ENCODE measurements around the gene DUSP19. TPM values are rescaled to one million over a fixed set of nuclear protein-coding genes. Genes with fewer than 3 reads are reported as not detected.
"Not testable (repeated sequence)": the region's sequence is repeated elsewhere in the genome, so short reads cannot be mapped to it uniquely, and the experiment has no call there.

DUSP19 gene
- total and polyA plus RNA-seq, 2 experiments from 2014 or later: 2.0 to 2.7 TPM

DNA sequence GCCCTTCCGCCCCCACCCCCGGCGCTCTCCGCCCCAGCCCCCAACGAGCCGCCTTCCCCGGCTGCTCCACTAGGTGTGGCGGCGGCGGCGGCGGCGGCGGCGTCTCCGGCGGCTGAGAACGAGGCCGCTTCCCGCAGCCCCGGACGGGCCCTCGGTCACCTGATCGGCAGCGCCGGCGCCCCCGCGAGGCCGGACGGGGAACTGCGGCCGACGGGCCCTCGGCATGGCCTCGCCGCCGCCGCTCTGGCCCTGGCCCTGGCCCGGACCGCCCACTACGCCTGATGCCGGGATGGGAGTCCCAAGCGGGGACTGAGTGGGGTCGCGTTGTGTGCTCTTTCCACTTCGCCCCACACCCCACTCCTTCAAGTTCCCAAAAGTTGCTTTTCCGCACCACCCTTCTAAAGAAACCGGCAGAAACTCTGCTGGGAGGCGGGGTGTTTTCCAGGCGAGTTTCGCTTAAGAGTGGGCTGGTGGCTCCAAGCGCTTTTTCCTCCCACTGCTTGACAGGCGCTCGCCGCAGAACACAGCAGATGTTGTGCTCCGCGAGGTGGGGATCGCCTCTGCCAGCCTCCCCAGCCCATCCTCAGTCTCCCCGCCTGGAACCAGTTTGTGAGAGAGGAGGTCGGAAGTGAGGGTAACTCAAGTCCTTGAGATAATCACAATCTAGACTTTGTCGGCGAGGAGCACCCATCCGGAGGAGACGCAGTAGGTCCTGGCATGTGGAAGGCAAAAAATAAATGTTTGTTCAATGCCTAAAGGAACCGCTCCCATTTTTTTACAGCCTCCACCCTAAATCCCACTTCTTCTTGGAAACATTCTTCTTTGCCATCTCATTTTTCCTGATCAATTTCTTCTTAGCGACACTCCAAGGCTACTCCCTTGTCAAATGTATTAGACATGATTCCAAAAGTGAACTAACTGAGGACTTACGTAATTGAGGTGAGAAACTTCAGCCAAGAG, 39.9 kb upstream of the DUSP19 start, which contains the start of gene NCKAP1:
NCKAP1 (minus strand) TSS at position 117 of the 960 bp plus-strand sequence. CDS start 358 bp downstream, outside the sequence.
- DNase-seq (ENCODE audit: low read depth in 1 of 2, low spot score in 1 of 2): peak; percentile 91 to 93
- Histone ChIP-seq H3K9me3 (ENCODE audit: low read depth) (no peaks in the 10 kb centered on the region), H3K4me1 (ENCODE audit: low read depth) (peaks cover 25% of the 10 kb centered on the region), H3K27me3 (no peaks in the 10 kb centered on the region), H3K4me3 (peak within 1 kb of the TSS; percentile 98), H3K27ac (peak within 1 kb of the TSS; percentile 99), H3K36me3 (no peaks in the 10 kb centered on the region)
- peak; percentile 57 for TF ChIP-seq CTCF (IDR thresholded peaks at IDR 0.05; ENCODE audit: low read depth, low read length)

DNA sequence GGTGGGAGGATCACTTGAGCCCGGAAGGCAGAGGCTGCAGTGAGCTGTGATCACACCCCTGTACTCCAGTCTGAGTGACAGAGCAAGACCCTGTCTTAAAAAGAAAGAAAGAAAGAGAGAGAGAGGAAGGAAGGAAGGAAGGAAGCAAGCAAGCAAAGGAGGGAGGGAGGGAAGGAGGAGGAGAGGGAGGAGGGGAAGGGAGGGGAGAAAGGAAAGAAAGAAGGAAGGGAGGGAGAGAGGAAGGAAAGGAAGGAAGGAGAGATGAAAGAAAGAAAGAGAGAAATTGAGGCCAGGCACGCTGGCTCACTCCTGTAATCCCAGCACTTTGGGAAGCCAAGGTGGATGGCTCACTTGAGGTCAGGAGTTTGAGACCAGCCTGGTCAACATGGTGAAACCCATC, 37.9 kb upstream of the DUSP19 start:
- H3K4me3 ChIP-seq: no peak overlapping the region
- no peak for TF ChIP-seq CTCF (IDR thresholded peaks at IDR 0.05; ENCODE audit: low read depth, low read length)
- no peaks in the 10 kb centered on the region for H3K9me3 ChIP-seq (ENCODE audit: low read depth)
- H3K4me1 ChIP-seq (ENCODE audit: low read depth): peaks cover 6% of the 10 kb centered on the region
- H3K27ac ChIP-seq: no peak overlapping the region
- no peaks in the 10 kb centered on the region for H3K36me3 ChIP-seq
- DNase-seq (ENCODE audit: low read depth in 1 of 2, low spot score in 1 of 2): no peak
- H3K27me3 ChIP-seq: no peaks in the 10 kb centered on the region

DNA sequence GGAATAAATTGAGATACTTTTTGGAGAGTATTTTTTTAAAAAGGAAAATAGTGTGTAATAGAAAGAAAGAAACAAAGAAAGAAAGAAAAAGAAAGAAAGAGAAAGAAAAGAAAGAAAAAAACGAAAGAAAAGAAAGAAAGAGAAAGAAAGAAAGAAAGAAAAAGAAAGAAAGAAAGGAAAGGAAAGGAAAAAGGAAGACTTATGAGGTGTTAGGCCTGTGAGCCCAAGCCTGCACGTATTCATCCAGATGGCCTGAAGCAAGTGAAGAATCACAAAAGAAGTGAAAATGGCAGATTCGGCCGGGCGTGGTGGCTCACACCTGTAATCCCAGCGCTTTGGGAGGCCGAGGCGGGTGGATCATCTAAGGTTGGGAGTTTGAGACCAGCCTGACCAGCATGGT, 35.0 kb upstream of the DUSP19 start:
- not testable (repeated sequence) for H3K27me3 ChIP-seq; H3K36me3 ChIP-seq; DNase-seq (ENCODE audit: low read depth in 1 of 2, low spot score in 1 of 2); H3K4me3 ChIP-seq; H3K27ac ChIP-seq; H3K9me3 ChIP-seq (ENCODE audit: low read depth); H3K4me1 ChIP-seq (ENCODE audit: low read depth)

GRCh38 chr2:183047486-183048125, 30.9 kb upstream of the DUSP19 start:
- H3K4me3 ChIP-seq; DNase-seq (ENCODE audit: low read depth in 1 of 2, low spot score in 1 of 2); H3K9me3 ChIP-seq (ENCODE audit: low read depth); H3K27ac ChIP-seq; H3K27me3 ChIP-seq; H3K4me1 ChIP-seq (ENCODE audit: low read depth); H3K36me3 ChIP-seq: not testable (repeated sequence)

GRCh38 chr2:183049420-183049819, 29.1 kb upstream of the DUSP19 start:
- Histone ChIP-seq H3K27ac (no peak overlapping the region), H3K36me3 (no peaks in the 10 kb centered on the region), H3K27me3 (no peaks in the 10 kb centered on the region), H3K4me3 (no peak overlapping the region), H3K4me1 (ENCODE audit: low read depth) (no peaks in the 10 kb centered on the region), H3K9me3 (ENCODE audit: low read depth) (no peaks in the 10 kb centered on the region)
- no peak for DNase-seq (ENCODE audit: low read depth in 1 of 2, low spot score in 1 of 2)
- TF ChIP-seq CTCF (IDR thresholded peaks at IDR 0.05; ENCODE audit: low read depth, low read length): no peak

DNA sequence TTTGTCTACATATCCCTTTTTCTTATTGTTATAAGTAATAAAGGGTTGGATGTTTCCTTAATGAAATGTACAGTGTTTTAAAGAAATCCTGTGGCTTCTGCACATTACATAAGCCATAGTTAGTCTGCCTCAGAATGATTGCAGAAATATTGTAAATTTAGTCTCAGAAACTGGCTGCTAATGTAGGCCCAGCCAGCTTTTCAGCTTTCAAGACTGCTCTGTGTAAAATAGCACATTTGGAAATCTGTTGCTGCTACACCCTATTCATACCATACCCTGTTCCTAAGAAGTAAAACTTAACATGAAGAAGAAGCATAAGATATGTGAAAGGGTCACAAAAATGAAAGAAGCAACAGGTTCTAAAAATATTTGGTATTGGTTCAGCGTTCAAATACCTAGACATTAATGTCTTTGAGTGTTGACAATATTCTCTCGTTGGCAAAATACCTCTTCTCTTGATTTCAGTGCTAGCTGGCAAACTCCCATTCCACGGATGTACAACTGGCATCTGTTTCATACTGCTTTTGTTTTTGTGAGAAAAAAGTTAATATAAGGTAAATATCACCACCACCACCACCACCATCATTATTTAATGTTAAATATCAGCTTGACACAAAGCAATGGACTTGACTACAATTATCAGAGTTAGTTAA, 21.1 kb upstream of the DUSP19 start:
- Histone ChIP-seq H3K4me1 (ENCODE audit: low read depth) (peaks cover 5% of the 10 kb centered on the region), H3K9me3 (ENCODE audit: low read depth) (no peaks in the 10 kb centered on the region), H3K4me3 (no peak overlapping the region), H3K36me3 (no peaks in the 10 kb centered on the region), H3K27me3 (no peaks in the 10 kb centered on the region), H3K27ac (peak overlapping the region; percentile 7)
- no peak for TF ChIP-seq CTCF (IDR thresholded peaks at IDR 0.05; ENCODE audit: low read depth, low read length)
- no peak for DNase-seq (ENCODE audit: low read depth in 1 of 2, low spot score in 1 of 2)
